Measurements from ENCODE around the gene MGAT5B.
"Not testable (repeated sequence)": the region's sequence is repeated elsewhere in the genome, so short reads cannot be mapped to it uniquely, and the experiment has no call there.

MGAT5B gene

DNA sequence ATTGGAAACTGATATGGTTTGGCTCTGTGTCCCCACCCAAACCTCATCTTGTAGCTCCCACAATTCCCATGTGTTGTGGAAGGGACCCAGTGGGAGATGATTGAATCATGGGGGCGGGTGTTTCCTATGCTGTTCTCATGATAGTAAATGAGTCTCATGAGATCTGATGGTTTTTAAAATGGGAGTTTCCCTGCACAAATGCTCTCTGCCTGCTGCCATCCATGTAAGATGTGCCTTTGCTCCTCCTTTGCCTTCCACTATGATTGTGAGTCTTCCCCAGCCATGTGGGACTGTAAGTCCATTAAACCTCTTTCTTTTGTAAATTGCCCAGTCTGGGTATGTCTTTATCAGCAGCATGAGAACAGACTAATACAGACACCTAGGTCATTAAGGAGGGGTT, 109.8 kb downstream of the MGAT5B start:
- not testable (repeated sequence) for DNase-seq (ENCODE audit: low read depth)

DNA sequence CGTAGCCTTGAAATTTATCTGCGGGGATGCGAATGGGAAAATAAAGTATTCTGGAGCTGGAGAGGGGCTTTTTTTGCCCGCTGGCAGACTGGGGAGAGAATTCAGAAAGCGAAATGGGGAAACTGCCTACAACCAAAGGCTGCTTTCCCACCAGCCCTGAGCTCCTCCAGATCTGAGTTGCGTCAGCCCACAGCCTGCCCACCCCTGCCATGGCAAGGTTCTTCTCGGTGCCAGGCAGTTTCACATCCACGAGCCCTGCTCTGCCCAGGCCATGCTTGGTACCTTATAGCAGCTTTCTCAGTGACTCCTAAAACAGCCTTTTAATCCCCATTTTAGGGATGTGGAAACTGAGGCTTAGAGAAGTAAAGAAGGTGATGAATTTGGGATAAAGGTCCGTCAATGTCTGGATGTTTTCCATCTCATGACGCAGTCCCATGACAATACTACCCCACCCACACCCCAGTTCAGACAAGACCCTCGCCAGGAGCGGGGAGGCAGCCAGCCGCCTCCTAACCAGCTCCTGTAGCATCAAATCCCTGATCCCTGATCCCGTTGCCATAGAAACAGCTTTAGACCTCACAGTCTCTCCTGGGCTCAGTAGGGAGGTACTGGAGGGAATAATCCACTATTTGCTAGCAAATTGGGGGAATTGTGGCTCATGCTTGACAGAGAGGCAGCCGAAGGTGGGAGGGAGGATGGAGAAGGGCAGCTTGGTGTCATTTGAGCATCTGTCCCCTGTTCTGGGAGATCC, 113.5 kb downstream of the MGAT5B start:
- DNase-seq (ENCODE audit: low read depth), result no peak

DNA sequence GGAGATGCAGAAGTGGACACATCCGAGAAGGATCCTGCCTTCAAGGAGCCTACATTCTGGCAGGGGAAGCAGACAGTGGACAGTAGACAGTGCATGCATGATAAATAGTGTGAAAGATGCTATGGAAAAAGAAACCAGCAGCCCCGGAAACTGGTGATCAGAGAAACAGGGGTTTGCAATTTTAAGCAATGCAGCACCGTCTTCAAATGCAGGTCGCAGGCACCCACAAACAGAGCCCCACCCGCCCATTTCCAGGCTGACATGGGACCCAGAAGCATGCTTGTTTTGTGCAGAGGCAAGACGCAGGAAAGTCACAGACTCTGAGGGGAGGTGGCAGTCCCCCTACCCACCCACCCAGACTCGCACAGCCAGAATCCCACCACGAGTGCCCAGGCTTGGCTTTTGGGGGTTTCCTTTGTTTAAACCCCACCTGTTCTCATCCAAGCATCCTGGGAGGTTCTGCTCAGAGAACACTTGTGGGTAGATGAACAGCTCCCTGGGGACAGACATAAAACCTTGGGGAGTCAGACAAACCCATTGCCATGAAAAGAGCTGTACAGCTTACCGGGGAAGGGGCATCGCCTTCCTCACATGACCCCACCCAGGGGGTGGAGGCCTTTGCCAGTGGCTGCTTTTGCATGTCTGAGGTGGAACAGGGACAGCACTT, 114.3 kb downstream of the MGAT5B start:
- DNase-seq (ENCODE audit: low read depth), result no peak

DNA sequence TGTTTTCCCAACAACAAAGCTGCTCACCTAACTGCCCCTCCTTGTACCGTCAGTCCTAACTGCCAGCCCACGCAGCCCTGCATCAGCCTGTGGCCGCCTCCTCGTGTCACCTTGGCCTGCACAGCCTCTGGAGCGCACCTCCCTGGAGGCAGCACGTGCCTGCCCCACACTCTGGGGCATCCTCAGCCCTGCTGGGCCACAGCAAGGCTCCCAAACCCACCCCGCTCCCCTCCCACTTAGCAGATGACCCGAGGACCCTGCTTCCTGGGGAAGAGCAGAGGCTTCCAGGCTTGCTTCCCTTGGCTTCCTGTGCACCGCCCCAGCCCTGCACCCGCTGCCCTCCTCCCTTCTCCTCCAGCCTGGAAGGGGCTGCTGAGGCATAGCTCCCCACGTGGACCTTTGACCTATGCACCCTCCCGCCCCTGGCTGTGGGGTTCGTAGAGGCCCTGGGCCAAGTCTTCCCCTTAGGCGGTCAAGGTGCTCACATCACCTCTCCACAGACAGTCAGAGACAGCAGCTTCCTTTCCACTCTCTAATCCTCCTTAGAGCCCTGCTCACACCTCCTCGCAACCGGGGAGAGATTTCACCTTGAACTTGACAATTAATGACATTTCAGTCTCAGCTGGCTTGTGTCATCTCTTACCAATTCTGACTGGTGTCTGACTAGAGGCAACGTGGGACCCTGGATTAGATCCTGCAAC, 115.0 kb downstream of the MGAT5B start:
- DNase-seq (ENCODE audit: low read depth), result no peak

DNA sequence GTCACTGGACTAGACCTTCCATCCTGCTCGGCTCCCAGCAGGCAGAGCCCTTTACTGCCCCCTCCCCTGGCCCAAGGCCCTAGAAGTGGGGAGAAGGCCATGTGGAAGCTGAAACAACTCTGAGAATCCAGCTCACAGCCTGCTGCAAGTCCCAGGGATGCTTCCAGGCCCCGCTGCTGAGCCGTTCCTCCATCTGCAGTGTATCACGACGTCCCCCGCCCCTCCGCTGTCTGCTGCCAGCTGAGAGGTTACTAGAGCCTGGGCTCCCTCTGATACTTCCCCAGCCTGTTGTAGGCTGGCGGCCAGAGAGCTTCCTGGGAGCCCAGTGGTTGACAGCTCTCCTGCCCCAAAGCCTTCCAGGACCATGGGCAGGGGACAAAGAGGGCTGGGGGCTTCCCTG, 118.2 kb downstream of the MGAT5B start:
- no peak for DNase-seq (ENCODE audit: low read depth)

DNA sequence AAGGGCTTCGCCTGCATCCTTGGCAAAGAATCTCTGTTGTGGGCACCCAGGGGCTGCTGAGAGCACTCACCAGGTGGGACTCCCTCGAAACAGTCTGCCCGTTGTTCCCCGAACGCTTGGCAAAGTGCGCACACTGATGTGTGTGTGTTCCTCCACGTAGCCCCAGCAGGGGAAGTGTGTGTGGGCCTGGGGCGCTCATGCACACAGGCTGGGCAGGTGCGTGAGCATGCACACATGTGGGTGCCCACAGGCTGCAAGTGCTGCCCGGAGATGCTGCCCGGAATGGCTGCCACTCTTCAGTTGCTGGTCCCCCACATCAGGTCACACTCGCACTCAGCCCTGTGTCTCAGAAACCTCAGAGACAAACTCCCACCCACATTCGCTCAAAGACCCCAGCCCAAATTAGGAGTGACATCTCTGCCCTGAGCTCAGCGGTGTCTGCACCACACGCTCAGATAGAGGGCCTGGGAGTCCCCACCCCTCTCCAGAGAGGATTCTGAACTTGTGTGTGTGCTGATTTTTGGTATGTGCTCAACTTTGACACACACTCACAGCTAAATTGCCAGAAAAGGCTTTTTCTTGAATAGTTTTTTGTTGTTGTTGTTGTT, 119.4 kb downstream of the MGAT5B start:
- DNase-seq (ENCODE audit: low read depth), result no peak

DNA sequence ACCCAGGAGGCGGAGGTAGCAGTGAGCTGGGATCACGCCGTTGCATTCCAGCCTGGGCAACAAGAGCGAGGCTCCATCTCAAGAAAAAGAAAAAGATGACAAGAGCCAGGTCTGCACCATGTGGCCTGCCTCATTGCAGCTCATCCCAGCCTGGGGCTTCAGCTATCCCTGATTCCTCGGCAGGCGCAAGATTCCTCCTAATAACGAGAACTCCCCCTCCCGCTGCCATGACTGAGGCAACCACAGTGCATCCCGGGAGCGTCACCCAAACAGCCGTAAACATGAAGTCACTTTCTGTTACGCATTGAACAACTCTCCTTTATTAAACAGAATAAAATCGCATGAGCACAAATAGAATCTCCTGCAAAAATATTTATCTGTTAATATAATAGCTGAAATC, 120.6 kb downstream of the MGAT5B start:
- DNase-seq (ENCODE audit: low read depth), result no peak

DNA sequence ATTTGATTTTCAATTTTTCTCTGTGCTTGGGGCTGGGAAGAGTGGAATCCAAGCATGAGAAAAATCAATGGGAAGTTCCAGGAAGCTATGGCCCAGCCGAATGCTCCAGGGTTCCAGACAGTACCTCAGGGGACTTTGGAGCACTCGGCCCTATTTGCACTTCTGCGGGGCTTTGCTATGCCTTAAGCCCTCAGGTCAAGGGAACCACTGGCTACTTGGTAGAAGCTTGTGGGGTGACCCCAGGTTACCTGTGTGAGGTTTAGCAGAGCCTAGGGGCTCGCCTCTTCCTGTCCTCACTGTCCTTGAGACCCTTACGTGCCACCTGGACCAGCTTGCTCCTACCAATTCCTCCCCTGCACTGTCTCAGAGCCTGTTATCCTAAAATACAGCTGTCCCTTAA, 121.3 kb downstream of the MGAT5B start:
- no peak for DNase-seq (ENCODE audit: low read depth)

DNA sequence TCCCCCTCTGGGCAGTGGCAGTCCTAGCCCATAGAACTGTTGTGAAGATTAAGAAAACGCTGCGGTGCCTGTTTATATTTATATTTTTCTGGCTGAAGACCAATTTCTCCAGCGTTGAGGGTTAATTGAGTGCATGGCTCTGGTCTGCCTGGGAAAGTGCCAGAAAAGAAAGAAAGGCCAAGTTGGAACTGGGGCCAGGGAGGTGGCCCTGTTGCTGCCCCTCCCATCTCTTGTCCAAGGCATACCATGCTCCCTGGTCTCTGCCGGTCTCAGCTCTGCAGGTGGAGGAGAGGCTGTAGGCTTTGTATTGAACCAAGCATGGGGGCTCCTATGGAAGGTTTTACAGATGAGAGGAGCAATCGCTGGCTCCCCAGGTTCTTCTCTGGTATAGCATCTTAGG, 124.7 kb downstream of the MGAT5B start:
- DNase-seq (ENCODE audit: low read depth), result no peak

DNA sequence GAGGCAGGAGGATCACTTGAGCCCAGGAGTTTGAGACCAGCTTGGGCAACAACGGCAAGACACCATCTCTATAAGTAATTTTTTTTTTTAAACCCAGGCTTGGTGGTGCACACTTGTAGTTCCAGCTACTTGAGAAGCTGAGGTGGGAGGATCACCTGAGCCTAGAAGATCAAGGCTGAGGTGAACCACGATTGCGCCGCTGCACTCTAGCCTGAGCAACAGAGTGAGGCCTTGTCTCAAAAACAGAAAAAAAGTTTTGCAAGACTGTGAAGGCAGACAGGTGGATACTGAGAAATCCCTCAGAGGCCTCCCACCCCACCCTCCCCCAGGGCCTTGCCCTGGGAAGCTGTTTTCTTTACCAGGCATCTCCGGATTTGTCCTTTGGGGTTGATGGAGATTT, 125.4 kb downstream of the MGAT5B start:
- DNase-seq (ENCODE audit: low read depth), result no peak

DNA sequence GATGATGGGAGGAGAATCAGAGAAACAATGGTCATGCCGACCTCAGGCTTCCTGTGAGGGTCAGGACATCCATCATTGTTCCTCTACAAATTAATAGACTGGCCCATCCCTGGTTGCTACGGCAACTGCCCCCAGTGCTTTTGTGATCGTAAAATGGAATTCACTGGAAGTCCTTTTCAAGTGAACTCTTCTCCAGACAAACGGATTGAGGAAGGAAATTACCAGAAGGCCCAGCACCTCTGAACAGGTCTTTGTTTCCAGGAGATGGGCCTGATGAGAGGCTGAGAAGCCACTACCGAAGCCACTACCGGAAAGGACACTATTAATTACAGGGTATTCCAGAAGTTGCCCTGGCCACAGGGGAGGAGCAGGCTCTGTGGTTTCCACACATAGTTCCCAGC, 126.0 kb downstream of the MGAT5B start:
- DNase-seq (ENCODE audit: low read depth), result no peak

DNA sequence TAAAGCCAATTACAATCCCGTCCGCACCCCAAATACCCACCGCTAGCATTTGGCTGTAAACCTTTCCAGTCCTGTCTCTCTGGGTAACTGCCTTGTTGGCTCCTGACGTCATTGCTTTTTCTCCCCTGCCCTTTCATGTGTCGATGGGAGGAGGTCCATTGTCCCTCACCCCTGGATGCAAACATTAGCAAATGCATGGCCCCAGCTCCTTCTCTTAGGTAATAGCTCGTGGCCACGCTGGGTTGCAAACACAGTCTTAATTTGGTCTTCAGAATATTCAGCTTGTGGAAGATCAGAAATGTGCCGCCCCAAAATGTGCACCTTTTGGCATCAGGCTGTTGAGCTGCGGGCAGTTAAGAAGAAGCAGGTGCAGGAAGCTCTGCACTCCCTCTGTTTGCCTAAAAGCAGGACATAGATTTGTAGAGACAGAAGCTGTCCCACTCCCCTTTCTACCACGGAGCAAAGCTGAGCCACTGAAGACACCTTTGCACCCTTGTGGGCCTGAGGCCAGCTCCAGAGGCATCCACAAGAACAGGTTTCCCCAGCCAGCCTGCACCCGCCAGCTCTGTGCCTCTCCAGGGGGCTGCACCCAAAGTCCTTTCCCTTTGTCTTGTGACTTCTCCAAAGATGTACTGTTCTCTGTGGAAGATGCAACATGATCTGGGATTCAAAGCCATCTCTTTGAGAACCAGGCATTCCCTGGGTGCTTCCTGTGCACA, 127.3 kb downstream of the MGAT5B start:
- no peak for DNase-seq (ENCODE audit: low read depth)

DNA sequence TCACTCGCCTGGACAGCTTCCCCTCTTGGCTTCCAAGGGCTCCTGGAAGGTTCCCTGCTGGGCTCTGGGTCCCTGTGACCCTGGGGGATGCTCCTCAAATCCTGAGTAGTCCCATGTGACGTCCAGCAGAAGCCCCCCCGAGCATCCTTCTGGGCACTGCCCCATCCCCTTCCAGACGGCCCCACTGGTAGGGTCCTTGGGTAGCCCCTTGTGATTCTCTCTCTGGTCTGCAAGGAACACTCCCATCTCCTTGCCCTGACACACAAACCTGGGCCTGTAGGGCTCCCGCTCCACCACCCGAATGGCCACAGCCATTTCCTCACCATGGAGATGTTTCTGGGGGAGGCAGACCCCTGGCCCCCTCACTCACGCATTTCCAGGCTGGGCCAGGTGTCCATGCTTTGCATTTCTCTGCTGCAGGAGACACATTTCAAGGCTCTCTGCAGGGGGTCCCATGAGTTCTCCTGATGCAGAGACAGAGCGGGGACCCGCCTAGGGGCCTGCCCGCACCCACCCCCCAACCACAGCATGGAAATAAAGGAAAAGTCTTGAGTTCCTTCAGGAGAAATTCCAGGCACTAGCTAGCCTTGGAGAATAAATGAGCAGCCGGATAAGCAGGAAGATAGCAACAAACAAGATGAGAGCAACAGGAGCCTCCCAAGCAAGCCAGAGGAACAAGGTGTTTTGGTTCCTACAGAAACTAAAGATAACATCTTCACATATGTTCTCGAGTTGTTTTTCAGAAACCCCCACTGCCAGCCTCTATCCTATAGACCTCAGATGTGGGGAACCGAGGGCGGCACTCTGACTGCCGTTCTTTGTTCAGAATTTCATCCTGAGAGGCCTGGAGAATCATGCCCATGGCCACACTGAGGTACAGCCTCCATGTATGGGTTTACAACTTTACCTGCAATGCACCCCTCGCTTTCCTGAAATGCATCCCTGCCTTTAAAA, 128.8 kb downstream of the MGAT5B start:
- no peak for DNase-seq (ENCODE audit: low read depth)

DNA sequence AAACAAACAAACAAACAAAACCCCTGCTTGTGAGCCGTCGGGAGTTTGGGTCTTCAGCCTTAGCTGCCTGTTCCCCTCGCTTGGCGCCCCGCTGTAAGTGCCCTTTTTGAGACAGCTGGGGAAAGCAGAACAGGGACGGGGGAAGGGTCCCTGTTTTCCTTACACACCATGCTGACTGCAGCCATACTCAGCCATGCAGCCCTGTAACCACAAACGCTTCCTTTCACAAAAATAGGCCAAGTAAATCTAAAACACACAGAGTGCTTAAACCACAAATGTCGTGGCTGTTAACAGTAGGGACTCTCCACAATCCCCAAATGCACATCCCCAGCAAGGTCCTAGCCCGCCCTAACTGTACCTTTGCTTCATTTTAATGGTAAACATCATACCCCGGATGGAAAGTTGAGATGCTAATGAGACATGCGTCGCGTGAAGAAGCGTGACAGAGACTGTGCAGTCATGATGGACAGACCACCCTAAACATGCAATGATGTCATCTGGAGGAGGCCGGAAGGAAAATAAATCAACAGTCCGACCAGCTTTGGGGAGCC, 129.9 kb downstream of the MGAT5B start:
- DNase-seq (ENCODE audit: low read depth), result no peak

DNA sequence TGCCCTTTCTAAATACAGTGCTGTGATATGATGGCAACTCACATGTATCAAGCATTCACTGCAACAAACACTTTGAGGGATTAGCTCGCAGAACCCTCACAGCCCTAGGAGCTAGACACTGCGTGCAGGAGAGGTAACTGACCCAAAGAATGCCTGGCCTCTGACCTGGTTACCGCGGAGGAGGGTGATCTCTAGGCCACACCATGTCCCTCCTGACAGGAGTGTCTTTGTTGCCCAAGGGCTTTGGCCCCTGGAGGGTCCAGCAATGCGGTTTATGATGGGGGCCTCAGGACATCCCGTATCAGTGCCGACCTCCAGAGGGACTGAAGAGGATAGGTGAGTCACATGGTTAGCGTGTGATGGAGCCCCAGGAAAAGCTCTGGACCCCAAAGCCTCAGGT, 130.6 kb downstream of the MGAT5B start:
- DNase-seq (ENCODE audit: low read depth), result no peak
